Lower lobe of right lung (tissue), 2 donors: ENCODE results near the gene DSEL. TPM values are rescaled to one million over a fixed set of nuclear protein-coding genes. Genes with fewer than 3 reads are reported as not detected.

Experiments
- ATAC-seq, 2 donors: fragments of 200-7000 bp; cut with Tn5 transposase; one replicate each; pipeline ENCODE4 v1.9.1; 2020 to 2022; ENCODE audit warnings: mild to moderate bottlenecking in 2 of 2, moderate library complexity in 2 of 2
- DNase-seq: peaks from one replicate; pipeline ENCODE4 v3.0.0-alpha.2; 2020
- H3K27ac ChIP-seq: fragments of 200-600 bp; one replicate; pipeline ENCODE4 v1.8.0; 2022
- H3K27me3 ChIP-seq: fragments of 200-600 bp; one replicate; pipeline ENCODE4 v1.8.0; 2022; ENCODE audit warnings: low read depth
- H3K36me3 ChIP-seq: fragments of 200-600 bp; one replicate; pipeline ENCODE4 v1.8.0; 2022; ENCODE audit warnings: mild to moderate bottlenecking
- H3K4me1 ChIP-seq: fragments of 200-600 bp; one replicate; pipeline ENCODE4 v1.8.0; 2022
- H3K4me3 ChIP-seq: fragments of 200-600 bp; one replicate; pipeline ENCODE4 v1.8.0; 2022; ENCODE audit warnings: mild to moderate bottlenecking
- H3K9me3 ChIP-seq: fragments of 200-600 bp; one replicate; pipeline ENCODE4 v1.8.0; 2022
- CTCF ChIP-seq: fragments of 200-600 bp; IDR thresholded peaks from one replicate; pipeline ENCODE4 v1.8.0; 2022; ENCODE audit warnings: antibody characterized with exemption, mild to moderate bottlenecking
- intact Hi-C: fragments of 100-400 bp; cut with DNase I; formaldehyde crosslinking; loops from one replicate; pipeline ENCODE4 v1.11.0; 2022
- total RNA-seq: library from RNA; stranded (reverse); fragmentation: NEBNext Ultra II Directional; extraction: Animal tissue kit (Norgen Biotek cat#: 25700); gene quantifications from one replicate; pipeline ENCODE4 v1.2.1, GENCODE V29; 2021
- donor health status: DM: no; HTN: yes; CAD: no; lungs with severe emphysema.

DSEL gene
- total RNA-seq, 1 donor from 2014 or later, result 11.1 TPM

- intact Hi-C loops, result no loop called here
- DNase-seq, result no peak
- no peak for ATAC-seq
Observed at GRCh38 chr18:67513280-67513679, 3.2 kb downstream of the DSEL start.

GRCh38 chr18:67511840-67512239 is 4.7 kb downstream of the DSEL start:
- Histone ChIP-seq H3K27ac (no peak overlapping the region), H3K4me3 (no peak overlapping the region), H3K9me3 (no peaks in the 10 kb centered on the region), H3K27me3 (no peaks in the 10 kb centered on the region), H3K4me1 (no peaks in the 10 kb centered on the region), H3K36me3 (no peaks in the 10 kb centered on the region)
- intact Hi-C loops, result no loop called here
- TF ChIP-seq CTCF, result no peak
- DNase-seq (no peak), ATAC-seq (no peak)

More at GRCh38 chr18:67513280-67513679, 3.2 kb downstream of the DSEL start:
- Histone ChIP-seq H3K27me3 (no peaks in the 10 kb centered on the region), H3K27ac (no peak overlapping the region), H3K9me3 (no peaks in the 10 kb centered on the region), H3K4me3 (no peak overlapping the region), H3K36me3 (no peaks in the 10 kb centered on the region), H3K4me1 (peaks cover 12% of the 10 kb centered on the region)
- TF ChIP-seq CTCF, result no peak

- Histone ChIP-seq H3K9me3 (no peaks in the 10 kb centered on the region), H3K27me3 (no peaks in the 10 kb centered on the region), H3K27ac (no peak overlapping the region), H3K4me1 (no peaks in the 10 kb centered on the region), H3K36me3 (no peaks in the 10 kb centered on the region), H3K4me3 (no peak overlapping the region)
- intact Hi-C loops, result no loop called here
- ATAC-seq, result no peak
- DNase-seq, result no peak
- TF ChIP-seq CTCF, result no peak
Observed at GRCh38 chr18:67510831-67511230, 5.7 kb downstream of the DSEL start.

- DNase-seq, result no peak
- no peak for TF ChIP-seq CTCF
- H3K27ac ChIP-seq, result no peak overlapping the region
Observed at GRCh38 chr18:67509741-67510391, 6.7 kb downstream of the DSEL start.

GRCh38 chr18:67508146-67508545 is 8.4 kb downstream of the DSEL start:
- no peak overlapping the region for H3K27ac ChIP-seq
- TF ChIP-seq CTCF, result no peak
- no peaks in the 10 kb centered on the region for H3K36me3 ChIP-seq
- H3K4me1 ChIP-seq, result no peaks in the 10 kb centered on the region
- no peaks in the 10 kb centered on the region for H3K27me3 ChIP-seq
- no peaks in the 10 kb centered on the region for H3K9me3 ChIP-seq
- no peak overlapping the region for H3K4me3 ChIP-seq
- intact Hi-C loops, result no loop called here
- ATAC-seq (no peak), DNase-seq (no peak)

More at GRCh38 chr18:67509741-67510391, 6.7 kb downstream of the DSEL start:
- intact Hi-C loops, result no loop called here
- no peak overlapping the region for H3K4me3 ChIP-seq
- no peaks in the 10 kb centered on the region for H3K27me3 ChIP-seq
- no peaks in the 10 kb centered on the region for H3K36me3 ChIP-seq
- no peak for ATAC-seq
- no peaks in the 10 kb centered on the region for H3K9me3 ChIP-seq
- no peaks in the 10 kb centered on the region for H3K4me1 ChIP-seq
